ENCODE data around the gene RAD51B.

GRCh38 chr14:68650404-68650994 is 830.9 kb downstream of the RAD51B start:
- TF ChIP-seq CTCF (conservative IDR thresholded peaks at IDR 0.05), result no peak
- no peak for TF ChIP-seq ZFX (IDR thresholded peaks at IDR 0.05)

All from C4-2B (cell line).